Neural cell (in vitro differentiated cells): Measurements from ENCODE around the gene HOGA1. TPM values are rescaled to one million over a fixed set of nuclear protein-coding genes. Genes with fewer than 3 reads are reported as not detected.
"Not testable (repeated sequence)": the region's sequence is repeated elsewhere in the genome, so short reads cannot be mapped to it uniquely, and the experiment has no call there.

Source experiments
- H2AFZ ChIP-seq: fragments of 200-600, 300-800 bp; sonication (generic), shearing (Covaris generic); 2 replicates; pipeline ENCODE4 v1.6.0; 2014; ENCODE audit warnings: low read depth, mild to moderate bottlenecking, antibody characterized with exemption, low read length, moderate library complexity
- H3F3A ChIP-seq: fragments of 200-600 bp; shearing (Covaris generic); 2 replicates; pipeline ENCODE4 v1.6.1; 2016; ENCODE audit warnings: mild to moderate bottlenecking, moderate library complexity, mixed read lengths, antibody characterized with exemption, low read length; ENCODE audit not compliant: insufficient read depth, poor library complexity, severe bottlenecking
- H3K27ac ChIP-seq: fragments of 200-600, 300-800 bp; sonication (generic), shearing (Covaris generic); 2 replicates; pipeline ENCODE4 v1.5.1; 2014; ENCODE audit warnings: mild to moderate bottlenecking, low read length, moderate library complexity
- H3K27me3 ChIP-seq: fragments of 300-800, 200-600 bp; sonication (generic), shearing (Covaris generic); 2 replicates; pipeline ENCODE4 v1.6.0; 2014; ENCODE audit warnings: mild to moderate bottlenecking, low read depth, low read length, moderate library complexity; ENCODE audit not compliant: insufficient read depth
- H3K36me3 ChIP-seq: fragments of 300-800, 200-600 bp; sonication (generic), shearing (Covaris generic); 2 replicates; pipeline ENCODE4 v1.5.1; 2014; ENCODE audit warnings: mild to moderate bottlenecking, antibody characterized with exemption, low read length, moderate library complexity; ENCODE audit not compliant: insufficient read depth
- H3K4me2 ChIP-seq: fragments of 300-800, 200-600 bp; sonication (generic), shearing (Covaris generic); 2 replicates; pipeline ENCODE4 v1.6.0; 2014; ENCODE audit warnings: mild to moderate bottlenecking, low read length
- H3K4me3 ChIP-seq: fragments of 300-800, 200-600 bp; sonication (generic), shearing (Covaris generic); 2 replicates; pipeline ENCODE4 v1.5.1; 2014; ENCODE audit warnings: mild to moderate bottlenecking, low read length, moderate library complexity
- H3K79me2 ChIP-seq: fragments of 200-600 bp; shearing (Covaris generic); replicated peaks from 2 replicates; pipeline ENCODE4 v1.6.0; 2014; ENCODE audit warnings: mild to moderate bottlenecking, low read length, moderate library complexity; ENCODE audit not compliant: insufficient read depth
- H3K9ac ChIP-seq: fragments of 300-800, 200-600 bp; sonication (generic), shearing (Covaris generic); 2 replicates; pipeline ENCODE4 v1.6.1; 2016; ENCODE audit warnings: mild to moderate bottlenecking, low read length, mixed read lengths
- H3K9me2 ChIP-seq: fragments of 200-600 bp; shearing (Covaris generic); 2 replicates; pipeline ENCODE4 v1.6.1; 2016; ENCODE audit warnings: mild to moderate bottlenecking, low read length, mixed read lengths; ENCODE audit not compliant: insufficient read depth
- H3K9me3 ChIP-seq: fragments of 200-600, 300-800 bp; sonication (generic), shearing (Covaris generic); 2 replicates; pipeline ENCODE4 v1.6.1; 2016; ENCODE audit warnings: mild to moderate bottlenecking, mixed run types, low read length, moderate library complexity, mixed read lengths
- H4K20me1 ChIP-seq: fragments of 200-600 bp; shearing (Covaris generic); 2 replicates; pipeline ENCODE4 v1.6.1; 2016; ENCODE audit warnings: mild to moderate bottlenecking, mixed run types; ENCODE audit not compliant: insufficient read depth
- CTCF ChIP-seq: fragments of 450-650 bp; IDR thresholded peaks from 2 replicates; pipeline ENCODE4 v1.5.1; 2014; ENCODE audit warnings: antibody characterized with exemption, mild to moderate bottlenecking, moderate library complexity; ENCODE audit not compliant: poor library complexity, severe bottlenecking
- EP300 ChIP-seq: fragments of 450-650 bp; conservative IDR thresholded peaks from 2 replicates; pipeline ENCODE4 v1.6.1; 2014; ENCODE audit warnings: antibody characterized with exemption, mild to moderate bottlenecking, moderate library complexity; ENCODE audit not compliant: poor library complexity, severe bottlenecking
- EZH2 ChIP-seq: fragments of 200-600, 300-800 bp; shearing (Covaris generic), sonication (generic); IDR thresholded peaks from 2 replicates; pipeline ENCODE4 v1.6.1; 2014; ENCODE audit warnings: antibody characterized with exemption, low read length, borderline replicate concordance, mild to moderate bottlenecking; ENCODE audit not compliant: insufficient read depth, poor library complexity, severe bottlenecking
- MXI1 ChIP-seq: fragments of 450-650 bp; conservative IDR thresholded peaks from 2 replicates; pipeline ENCODE4 v1.6.1; 2014; ENCODE audit warnings: antibody characterized with exemption, mild to moderate bottlenecking; ENCODE audit not compliant: poor library complexity, severe bottlenecking
- POLR2AphosphoS5 ChIP-seq: IDR thresholded peaks from 2 replicates; pipeline ENCODE4 v1.6.1; 2012
- RAD21 ChIP-seq: fragments of 450-650 bp; conservative IDR thresholded peaks from 2 replicates; pipeline ENCODE4 v1.6.1; 2014; ENCODE audit warnings: antibody characterized with exemption, mild to moderate bottlenecking, moderate library complexity
- REST ChIP-seq: IDR thresholded peaks from 2 replicates; pipeline ENCODE4 v1.6.1; 2012; ENCODE audit warnings: borderline replicate concordance
- SMC3 ChIP-seq: fragments of 450-650 bp; conservative IDR thresholded peaks from 2 replicates; pipeline ENCODE4 v1.6.1; 2014; ENCODE audit warnings: antibody characterized with exemption, mild to moderate bottlenecking, moderate library complexity; ENCODE audit not compliant: poor library complexity
- TAF1 ChIP-seq: IDR thresholded peaks from 2 replicates; pipeline ENCODE4 v1.6.1; 2012; ENCODE audit warnings: low read depth
- polyA plus RNA-seq: library from polyadenylated mRNA; depleted of rRNA; stranded (reverse); fragments of >200 nt; gene quantifications from 2 replicates; pipeline ENCODE4 v1.2.3, GENCODE V29; 2014

HOGA1 gene
- polyA plus RNA-seq, 1 donor from 2014 or later = not detected

GRCh38 chr10:97575127-97575668, 9.0 kb upstream of the HOGA1 start:
- no peaks in the 10 kb centered on the region for H4K20me1 ChIP-seq
- H2AFZ ChIP-seq = no peak overlapping the region
- no peak overlapping the region for H3K9ac ChIP-seq

GRCh38 chr10:97576487-97576886, 7.7 kb upstream of the HOGA1 start:
- H4K20me1 ChIP-seq, H3K27me3 ChIP-seq, H3K9ac ChIP-seq, H3F3A ChIP-seq, H3K4me2 ChIP-seq, H3K4me3 ChIP-seq, H3K79me2 ChIP-seq, H3K36me3 ChIP-seq, H3K9me3 ChIP-seq, H3K9me2 ChIP-seq, H3K27ac ChIP-seq, H2AFZ ChIP-seq: not testable (repeated sequence)

More at GRCh38 chr10:97575127-97575668, 9.0 kb upstream of the HOGA1 start:
- H3K4me2 ChIP-seq = no peak overlapping the region
- no peaks in the 10 kb centered on the region for H3K27me3 ChIP-seq
- H3K9me3 ChIP-seq = no peaks in the 10 kb centered on the region
- no peaks in the 10 kb centered on the region for H3K9me2 ChIP-seq
- TF ChIP-seq CTCF (no peak), REST (no peak), POLR2AphosphoS5 (no peak), RAD21 (no peak), TAF1 (no peak), SMC3 (no peak), MXI1 (no peak), EZH2 (no peak), EP300 (no peak)
- no peaks in the 10 kb centered on the region for H3F3A ChIP-seq
- no peaks in the 10 kb centered on the region for H3K36me3 ChIP-seq
- no peak overlapping the region for H3K27ac ChIP-seq
- no peak overlapping the region for H3K4me3 ChIP-seq
- no peaks in the 10 kb centered on the region for H3K79me2 ChIP-seq

- TF ChIP-seq MXI1 (no peak), TAF1 (no peak), CTCF (no peak), RAD21 (no peak), POLR2AphosphoS5 (no peak), EP300 (no peak), EZH2 (no peak), REST (no peak)
- no peaks in the 10 kb centered on the region for H3K79me2 ChIP-seq
- no peak overlapping the region for H3K27ac ChIP-seq
- no peak overlapping the region for H2AFZ ChIP-seq
- no peak overlapping the region for H3K9ac ChIP-seq
- H3K27me3 ChIP-seq = no peaks in the 10 kb centered on the region
- no peaks in the 10 kb centered on the region for H3K9me3 ChIP-seq
- no peaks in the 10 kb centered on the region for H3K9me2 ChIP-seq
- no peak overlapping the region for H3K4me3 ChIP-seq
- H3K4me2 ChIP-seq = no peak overlapping the region
- no peaks in the 10 kb centered on the region for H3K36me3 ChIP-seq
- no peaks in the 10 kb centered on the region for H3F3A ChIP-seq
- no peaks in the 10 kb centered on the region for H4K20me1 ChIP-seq
Observed at GRCh38 chr10:97577701-97578100, 6.5 kb upstream of the HOGA1 start.
